Stimulated activated CD8-positive, alpha-beta memory T cell treated with anti-CD3 and anti-CD28 coated beads, Interleukin-4, amount 100 ng/mL, for 24 hours (primary cell): ENCODE data around the gene CARS2.
"Not testable (repeated sequence)": the region's sequence is repeated elsewhere in the genome, so short reads cannot be mapped to it uniquely, and the experiment has no call there.

Source experiments
- DNase-seq: peaks from one replicate; pipeline ENCODE4 v3.0.0-alpha.2; 2020; ENCODE audit warnings: low read depth

The CARS2 gene

GRCh38 chr13:110616103-110617101 lies 89.5 kb downstream of the CARS2 start:
- DNase-seq: no peak

- DNase-seq: peak; percentile 75
Measured at GRCh38 chr13:110615322-110616102, 90.4 kb downstream of the CARS2 start, which contains the start of gene NAXD. TSS of gene NAXD (plus strand) at chr13:110615545. CDS start at chr13:110615602, 57 bp downstream.

- no peak for DNase-seq
Measured at GRCh38 chr13:110615005-110615321, 91.0 kb downstream of the CARS2 start.

GRCh38 chr13:110610955-110611595 lies 94.8 kb downstream of the CARS2 start:
- DNase-seq: no peak

- DNase-seq: no peak
Measured at GRCh38 chr13:110607675-110608224, 98.2 kb downstream of the CARS2 start.

- not testable (repeated sequence) for DNase-seq
Measured at GRCh38 chr13:110606281-110606680, 99.6 kb downstream of the CARS2 start.

- no peak for DNase-seq
Measured at GRCh38 chr13:110605132-110605531, 100.8 kb downstream of the CARS2 start.

- no peak for DNase-seq
Measured at GRCh38 chr13:110600980-110601379, 104.9 kb downstream of the CARS2 start.

GRCh38 chr13:110600261-110600819 lies 105.6 kb downstream of the CARS2 start:
- DNase-seq: no peak

- DNase-seq: no peak
Measured at GRCh38 chr13:110597041-110597689, 108.8 kb downstream of the CARS2 start.

- no peak for DNase-seq
Measured at GRCh38 chr13:110593430-110594130, 112.3 kb downstream of the CARS2 start.

- DNase-seq: no peak
Measured at GRCh38 chr13:110592665-110593064, 113.3 kb downstream of the CARS2 start.
